Frontal cortex (tissue), 4 donors: Measurements from ENCODE around the gene ARID4B. TPM values are rescaled to one million over a fixed set of nuclear protein-coding genes. Genes with fewer than 3 reads are reported as not detected.
"Not testable (repeated sequence)": the region's sequence is repeated elsewhere in the genome, so short reads cannot be mapped to it uniquely, and the experiment has no call there.

Source experiments
- DNase-seq, 2 donors: peaks; one replicate each; pipeline ENCODE4 v3.0.0; 2012; ENCODE audit warnings: low spot score in 2 of 2
- FAIRE-seq: peaks from 2 replicates; lab custom pipeline; 2012; peaks lifted over from hg19 to GRCh38; lab: Jason Lieb, UNC
- total RNA-seq: library from RNA; depleted of rRNA; stranded (reverse); fragments of >200 nt; gene quantifications from one replicate; pipeline ENCODE4 v1.2.3, GENCODE V29; 2014
- donor health status: control.
- donor health status: control.
- donor health status: control.

ARID4B gene
- total RNA-seq, 1 donor from 2014 or later, result 92.9 TPM

- FAIRE-seq (no peak), DNase-seq (no peak)
Observed at GRCh38 chr1:235299169-235299858, 28.7 kb downstream of the ARID4B start.

DNA sequence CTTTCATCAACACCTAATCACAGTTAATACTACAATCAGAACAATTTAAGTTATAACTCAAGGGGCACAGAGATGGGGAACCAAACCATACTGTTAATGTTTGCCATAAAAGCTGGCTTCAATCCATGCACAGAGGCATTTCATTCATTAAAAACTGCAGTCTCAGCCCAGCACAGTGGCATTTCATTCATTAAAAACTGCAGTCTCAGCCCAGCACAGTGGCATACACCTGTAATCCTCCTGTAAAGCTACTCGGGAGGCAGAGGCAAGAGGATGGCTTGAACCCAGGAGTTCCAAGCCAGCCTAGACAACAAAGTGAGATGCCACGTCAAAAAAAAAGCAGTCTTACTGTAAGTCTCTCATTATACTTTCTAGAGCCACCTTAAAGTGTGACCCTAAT is 29.2 kb downstream of the ARID4B start:
- DNase-seq (no peak), FAIRE-seq (no peak)

- DNase-seq, result no peak
- no peak for FAIRE-seq
Observed at GRCh38 chr1:235297579-235297978, 30.4 kb downstream of the ARID4B start.

- DNase-seq (no peak), FAIRE-seq (no peak)
Observed at GRCh38 chr1:235296729-235297128, 31.2 kb downstream of the ARID4B start.

DNA sequence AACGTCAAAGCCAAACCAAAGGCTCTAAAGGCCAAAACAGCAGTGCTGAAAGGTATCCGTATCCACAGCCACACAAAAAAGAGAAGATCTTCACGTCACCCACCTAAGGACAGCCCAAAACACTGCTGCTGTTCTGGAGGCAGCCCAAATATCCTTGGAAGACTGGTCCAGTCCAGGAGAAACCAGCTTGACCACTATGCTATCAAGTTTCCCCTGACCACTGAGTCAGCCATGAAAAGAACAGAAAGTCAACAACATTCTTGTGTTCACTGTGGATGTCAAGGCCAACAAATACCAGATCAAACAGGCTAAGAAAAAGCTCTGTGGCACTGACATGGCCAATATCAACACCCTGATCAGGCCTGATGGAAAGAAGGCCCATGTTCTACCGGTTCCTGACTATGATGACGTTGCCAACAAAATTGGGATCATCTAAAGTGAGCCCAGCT is 32.1 kb downstream of the ARID4B start:
- DNase-seq (no peak), FAIRE-seq (no peak)

- DNase-seq, result no peak
- FAIRE-seq, result no peak
Observed at GRCh38 chr1:235293322-235293942, 34.5 kb downstream of the ARID4B start.

- FAIRE-seq (no peak), DNase-seq (no peak)
Observed at GRCh38 chr1:235292790-235293189, 35.2 kb downstream of the ARID4B start.

GRCh38 chr1:235291599-235292091 is 36.3 kb downstream of the ARID4B start:
- DNase-seq, result no peak
- FAIRE-seq, result no peak

GRCh38 chr1:235290740-235291502 is 37.1 kb downstream of the ARID4B start:
- DNase-seq (no peak), FAIRE-seq (no peak)

DNA sequence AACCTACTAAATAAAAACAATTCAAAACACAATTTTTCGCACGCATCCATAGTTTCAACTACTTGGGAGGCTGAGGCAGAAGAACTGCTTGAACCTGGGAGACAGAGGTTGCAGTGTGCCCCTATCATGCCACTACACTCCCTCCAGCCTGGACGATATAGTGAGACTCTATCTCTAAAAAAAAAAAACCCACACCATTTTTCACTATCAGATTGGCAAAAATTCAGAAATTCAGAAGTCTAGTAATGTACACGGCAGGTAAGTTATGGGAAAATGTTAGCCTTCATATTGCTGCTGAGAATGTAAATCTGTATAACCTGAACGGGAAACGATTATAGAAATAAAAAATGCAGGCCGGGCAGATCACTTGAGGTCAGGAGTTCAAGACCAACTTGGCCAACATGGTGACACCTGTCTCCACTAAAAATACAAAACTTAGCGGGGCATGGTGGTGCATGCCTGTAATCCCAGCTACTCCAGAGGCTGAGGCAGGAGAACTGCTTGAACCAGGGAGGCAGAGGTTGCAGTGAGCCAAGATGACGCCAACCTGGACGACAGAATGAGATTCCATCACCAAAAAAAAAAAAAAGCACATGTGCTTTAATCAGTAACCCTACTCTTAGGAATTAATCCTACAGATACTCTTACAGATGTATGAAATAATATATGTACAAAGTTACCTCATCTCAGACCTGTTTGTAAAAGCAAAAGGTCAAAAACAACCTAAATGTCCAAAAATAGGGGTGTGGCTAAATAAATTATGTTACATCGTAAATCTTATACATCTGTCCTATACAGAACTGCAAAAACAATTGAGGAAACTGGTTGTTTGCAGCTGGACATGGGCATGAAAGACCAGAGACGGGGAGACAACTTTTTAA is 37.9 kb downstream of the ARID4B start:
- FAIRE-seq (no peak), DNase-seq (no peak)

GRCh38 chr1:235287208-235287882 is 40.6 kb downstream of the ARID4B start:
- FAIRE-seq (no peak), DNase-seq (no peak)

DNA sequence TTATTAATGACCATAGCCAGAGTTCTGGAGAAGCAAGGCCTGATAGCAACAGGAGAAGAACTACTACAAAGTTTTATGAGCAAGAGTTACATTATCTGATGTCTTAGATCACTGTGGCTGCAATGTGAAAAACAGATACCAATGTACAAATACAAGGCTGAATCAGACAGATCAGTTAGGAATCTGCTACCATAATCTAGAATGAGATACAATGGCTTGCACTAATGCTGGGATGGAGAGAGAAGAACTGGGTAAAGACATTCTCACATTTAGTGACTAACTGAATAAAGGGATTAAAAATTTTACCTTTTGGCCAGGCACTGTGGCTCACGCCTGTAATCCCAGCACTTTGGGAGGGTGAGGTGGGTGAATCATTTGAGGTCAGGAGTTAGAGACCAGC is 41.3 kb downstream of the ARID4B start:
- DNase-seq (no peak), FAIRE-seq (no peak)

GRCh38 chr1:235284231-235284769 is 43.7 kb downstream of the ARID4B start:
- FAIRE-seq (no peak), DNase-seq (no peak)

GRCh38 chr1:235283636-235284035 is 44.3 kb downstream of the ARID4B start:
- DNase-seq, FAIRE-seq: not testable (repeated sequence)

DNA sequence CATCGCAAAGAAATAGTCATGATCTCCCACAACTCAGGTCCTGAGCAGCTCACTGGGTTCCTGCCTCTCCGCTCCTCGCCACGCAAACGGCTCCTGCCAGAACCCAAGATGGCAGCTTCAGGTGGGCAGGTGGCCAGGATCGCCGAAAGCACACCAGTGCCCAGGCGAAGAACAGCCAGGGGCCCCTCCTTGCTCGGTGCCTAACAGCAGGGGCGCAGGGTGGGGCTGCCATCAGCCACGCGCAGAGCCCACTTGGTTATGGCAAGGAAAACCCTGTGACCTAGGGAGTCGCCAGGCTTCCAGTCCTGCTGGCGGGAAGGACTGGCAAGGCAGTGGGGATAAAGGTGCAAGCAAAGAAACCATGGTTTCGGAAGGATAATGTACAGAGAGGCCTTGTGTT is 47.5 kb downstream of the ARID4B start:
- FAIRE-seq (no peak), DNase-seq (no peak)

DNA sequence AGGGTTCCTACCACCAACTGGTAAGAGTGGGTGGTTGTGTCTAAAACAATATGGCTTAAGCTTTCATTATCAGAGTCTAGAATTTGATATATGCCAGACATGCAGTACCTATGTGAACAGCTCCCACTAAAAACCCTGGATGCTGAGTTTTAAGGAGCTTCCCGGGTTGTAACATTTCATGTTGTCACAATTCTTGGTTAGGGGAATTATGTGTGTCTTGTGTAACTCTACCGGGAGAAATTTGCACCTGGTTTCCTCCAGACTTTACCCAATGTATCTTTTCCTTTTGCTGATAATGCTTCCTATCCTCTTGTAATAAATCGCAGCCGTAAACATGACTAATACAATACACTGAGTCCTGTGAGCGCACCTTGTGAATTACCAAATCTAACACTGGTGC is 48.3 kb downstream of the ARID4B start:
- no peak for DNase-seq
- FAIRE-seq, result no peak

DNA sequence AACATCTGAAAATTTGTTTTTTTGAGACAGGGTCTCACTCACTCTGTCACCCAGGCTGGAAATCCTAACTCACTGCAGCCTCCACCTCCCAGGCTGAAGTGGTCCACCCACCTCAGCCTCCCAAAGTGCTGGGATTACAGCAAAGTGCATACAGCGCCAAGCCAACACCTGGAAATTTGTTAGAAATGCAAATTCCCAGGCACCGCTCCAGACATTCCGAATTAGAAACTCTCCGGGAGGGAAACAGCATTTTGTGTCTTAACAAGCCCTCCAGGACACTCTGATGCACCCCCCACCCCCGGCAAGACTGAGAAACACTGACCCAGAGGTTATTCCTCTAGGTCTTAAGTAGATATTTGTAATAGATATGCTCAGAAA is 49.1 kb downstream of the ARID4B start:
- no peak for FAIRE-seq

GRCh38 chr1:235278233-235278914 is 49.6 kb downstream of the ARID4B start:
- DNase-seq (no peak), FAIRE-seq (no peak)

More for the DNA sequence above, 49.1 kb downstream of the ARID4B start:
- DNase-seq, result no peak
